BLaER1 (cell line): ENCODE measurements around the gene TNFRSF11A.

Source experiments
- H3K27ac ChIP-seq: shearing (Covaris generic); formaldehyde crosslinking; 2 replicates; pipeline ENCODE4 v1.8.1; 2022
- H3K27me3 ChIP-seq: shearing (Covaris generic); formaldehyde crosslinking; 2 replicates; pipeline ENCODE4 v1.8.1; 2022
- H3K36me3 ChIP-seq: shearing (Covaris generic); formaldehyde crosslinking; 2 replicates; pipeline ENCODE4 v1.8.1; 2022
- H3K4me1 ChIP-seq: shearing (Covaris generic); formaldehyde crosslinking; 2 replicates; pipeline ENCODE4 v1.8.1; 2022
- H3K4me2 ChIP-seq: shearing (Covaris generic); formaldehyde crosslinking; 2 replicates; pipeline ENCODE4 v1.8.1; 2022
- H3K4me3 ChIP-seq: shearing (Covaris generic); formaldehyde crosslinking; 2 replicates; pipeline ENCODE4 v1.8.1; 2022
- H3K9ac ChIP-seq: shearing (Covaris generic); formaldehyde crosslinking; 2 replicates; pipeline ENCODE4 v1.8.1; 2022
- H3K9me3 ChIP-seq: shearing (Covaris generic); formaldehyde crosslinking; 2 replicates; pipeline ENCODE4 v1.8.1; 2022
- H4K20me1 ChIP-seq: shearing (Covaris generic); formaldehyde crosslinking; 2 replicates; pipeline ENCODE4 v1.8.1; 2022
- Cebpa-rat ChIP-seq: shearing (Covaris generic); IDR thresholded peaks from 2 replicates; pipeline ENCODE4 v1.8.1; 2022

TNFRSF11A gene

GRCh38 chr18:62438402-62438801 is 113.3 kb downstream of the TNFRSF11A start:
- H3K36me3 ChIP-seq = no peaks in the 10 kb centered on the region
- no peaks in the 10 kb centered on the region for H3K27me3 ChIP-seq
- H4K20me1 ChIP-seq = no peaks in the 10 kb centered on the region
- H3K9me3 ChIP-seq = no peaks in the 10 kb centered on the region
- peaks cover 26% of the 10 kb centered on the region for H3K4me1 ChIP-seq
- TF ChIP-seq Cebpa-rat = no peak
- no peak overlapping the region for H3K4me3 ChIP-seq
- H3K9ac ChIP-seq = no peak overlapping the region
- peak overlapping the region; percentile 81 for H3K4me2 ChIP-seq
- H3K27ac ChIP-seq = peak overlapping the region; percentile 19; the same call in 1 of the 2 replicates

DNA sequence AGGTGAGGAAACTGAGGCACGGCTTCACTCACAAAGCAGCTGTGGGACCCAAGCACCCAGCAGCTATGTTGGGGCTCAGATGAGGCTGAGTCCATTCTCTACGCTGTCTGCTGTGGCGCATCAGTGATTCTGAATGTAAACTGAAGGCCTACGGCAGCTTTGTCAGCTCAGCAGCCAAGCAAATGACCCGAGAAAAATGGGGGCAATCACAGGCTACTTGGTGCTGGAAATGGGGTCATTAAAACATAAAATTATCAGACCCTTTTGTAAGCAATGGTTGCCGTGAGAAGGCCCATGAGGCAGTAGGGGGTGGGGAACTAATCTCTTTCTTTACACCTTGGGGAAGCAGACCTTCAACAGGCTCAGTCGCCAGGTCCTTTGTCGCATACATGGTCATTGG is 113.8 kb downstream of the TNFRSF11A start:
- no peak overlapping the region for H3K4me3 ChIP-seq
- H3K27ac ChIP-seq = no peak overlapping the region
- no peaks in the 10 kb centered on the region for H3K36me3 ChIP-seq
- 0 out of 2 replicates have a peak overlapping the region, but pooled peaks have one; percentile 81 for H3K4me2 ChIP-seq
- H3K27me3 ChIP-seq = no peaks in the 10 kb centered on the region
- H3K9ac ChIP-seq = no peak overlapping the region
- H3K4me1 ChIP-seq = peaks cover 26% of the 10 kb centered on the region
- no peaks in the 10 kb centered on the region for H4K20me1 ChIP-seq
- no peak for TF ChIP-seq Cebpa-rat
- H3K9me3 ChIP-seq = no peaks in the 10 kb centered on the region
